ENCODE measurements around the gene RBM12.

The RBM12 gene

DNA sequence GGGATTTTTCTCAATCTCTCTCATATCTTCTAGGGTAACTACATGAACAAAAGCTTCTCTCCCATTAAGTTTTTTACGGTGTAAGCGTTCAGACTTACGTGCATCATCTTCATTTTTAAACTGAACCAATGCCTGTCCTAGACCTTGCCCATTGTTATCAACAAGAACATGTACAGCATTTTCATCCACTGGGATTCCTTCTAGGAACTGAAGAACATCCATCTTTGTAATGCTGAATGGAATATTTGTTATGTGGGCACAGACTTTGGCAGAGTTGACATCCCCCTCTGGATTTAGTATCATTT is 11.3 kb downstream of the RBM12 start:
- FAIRE-seq = no peak

DNA sequence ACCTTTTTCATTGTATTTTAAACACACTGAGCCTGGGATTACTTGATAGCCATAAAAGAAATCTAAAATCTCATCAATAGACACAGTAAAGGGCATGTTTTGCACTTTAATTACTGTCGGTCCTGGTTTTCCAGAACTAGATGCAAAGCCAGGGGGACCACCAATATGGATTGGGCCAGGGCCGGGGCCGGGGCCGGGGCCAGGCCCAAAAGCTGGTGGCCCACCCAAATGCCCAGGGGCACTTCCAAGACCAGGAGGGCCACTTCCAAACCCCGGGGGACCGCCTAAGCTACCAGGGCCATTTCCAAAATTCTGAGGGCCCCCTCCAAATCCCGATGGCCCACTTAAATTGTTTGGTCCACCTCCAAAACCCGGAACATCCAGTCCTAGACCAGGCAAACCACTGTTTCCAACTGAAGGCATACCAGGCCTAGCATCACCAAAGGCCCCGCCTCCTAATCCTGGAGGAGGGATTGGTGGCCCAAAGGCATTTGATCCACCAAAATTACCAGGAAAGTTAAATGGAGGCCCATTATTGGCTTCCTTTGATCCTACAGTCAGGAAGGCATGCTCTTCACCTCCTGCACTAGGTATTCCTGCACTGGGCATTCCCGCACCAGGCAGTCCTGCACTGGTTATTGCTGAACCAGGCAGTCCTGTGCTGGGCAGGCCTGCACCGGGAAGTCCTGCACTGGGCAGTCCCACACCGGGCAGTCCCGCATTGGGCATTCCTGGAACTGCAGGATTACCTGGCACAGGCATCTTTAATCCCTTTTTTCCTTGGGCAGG is 11.9 kb downstream of the RBM12 start:
- no peak for FAIRE-seq

DNA sequence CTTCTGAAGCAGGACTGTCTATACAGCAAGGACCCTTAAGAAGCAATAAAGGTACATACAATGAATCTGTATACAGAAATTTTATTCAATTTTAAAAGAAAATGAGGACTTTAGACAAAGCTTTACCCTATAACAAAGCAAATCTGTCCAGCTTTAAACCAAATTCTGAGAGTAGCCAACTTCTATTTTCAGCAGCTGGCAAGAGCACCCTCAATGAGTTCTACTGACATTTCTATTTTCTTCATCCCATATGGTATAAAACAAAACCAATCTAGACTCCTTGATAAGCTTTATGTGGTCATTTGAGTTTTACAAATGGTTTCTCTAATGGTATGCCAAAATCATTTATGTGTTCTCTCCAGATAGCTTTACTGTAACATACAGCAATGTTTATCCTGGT is 12.7 kb downstream of the RBM12 start:
- no peak for FAIRE-seq

GRCh38 chr20:35650632-35651031 is 14.1 kb downstream of the RBM12 start:
- no peak for FAIRE-seq

DNA sequence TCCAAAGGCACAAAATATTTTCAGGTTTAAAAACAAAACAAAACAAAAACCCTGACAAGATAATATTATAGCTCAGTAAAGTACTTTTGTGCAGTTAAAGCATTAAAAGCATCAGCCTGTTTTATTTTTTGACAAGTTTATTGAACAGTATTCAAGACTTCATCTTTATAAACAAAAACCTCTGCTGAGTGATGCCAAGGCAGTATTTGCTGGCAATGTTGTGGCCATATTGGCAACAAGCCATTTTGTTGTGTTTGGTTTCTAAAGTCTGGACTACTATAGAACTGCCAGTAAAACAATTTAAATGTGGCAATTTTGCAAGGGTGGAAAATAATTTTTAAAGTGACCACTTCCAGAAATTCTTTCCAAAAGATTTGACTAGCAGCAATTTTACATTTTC is 15.9 kb downstream of the RBM12 start:
- FAIRE-seq = no peak

DNA sequence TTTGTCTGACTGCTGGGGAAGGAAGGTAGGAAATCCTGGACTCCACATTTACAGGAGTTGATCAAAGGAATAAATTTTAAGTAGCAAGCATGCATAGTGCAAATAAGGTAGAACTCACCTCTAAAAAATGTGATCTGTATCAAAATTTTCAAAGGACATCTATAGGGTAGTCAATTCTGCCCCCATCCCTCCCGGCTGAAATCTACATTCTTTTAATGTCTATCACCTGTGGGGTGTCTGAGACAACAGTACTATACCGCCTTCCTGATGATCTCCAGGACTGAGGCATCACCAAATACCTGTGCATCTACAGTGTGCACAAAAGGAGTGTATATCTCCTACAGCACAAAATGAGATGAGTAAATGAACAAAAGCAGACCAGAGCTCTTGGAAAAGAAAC is 19.9 kb downstream of the RBM12 start:
- FAIRE-seq = no peak

GRCh38 chr20:35643045-35643444 is 21.7 kb downstream of the RBM12 start:
- FAIRE-seq = no peak

DNA sequence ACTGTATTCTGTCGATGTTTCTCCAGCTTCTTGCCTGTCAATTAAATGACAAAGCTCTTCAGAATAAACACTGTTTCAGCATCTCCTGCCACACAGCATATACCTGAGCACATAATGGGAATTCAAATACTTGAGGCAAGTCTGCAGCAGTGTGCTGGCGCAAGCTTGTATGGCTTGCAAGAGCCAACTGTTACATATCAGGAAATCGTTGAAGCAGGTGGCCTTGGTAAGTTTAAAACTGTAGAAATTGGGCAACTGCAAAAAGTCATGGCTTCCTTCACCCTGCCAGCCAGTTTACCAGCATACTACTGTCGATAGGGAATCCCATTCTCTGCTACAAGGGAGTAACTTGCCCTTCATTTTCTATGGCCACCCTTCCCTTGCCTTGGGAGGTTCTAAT is 23.0 kb downstream of the RBM12 start:
- FAIRE-seq = no peak

DNA sequence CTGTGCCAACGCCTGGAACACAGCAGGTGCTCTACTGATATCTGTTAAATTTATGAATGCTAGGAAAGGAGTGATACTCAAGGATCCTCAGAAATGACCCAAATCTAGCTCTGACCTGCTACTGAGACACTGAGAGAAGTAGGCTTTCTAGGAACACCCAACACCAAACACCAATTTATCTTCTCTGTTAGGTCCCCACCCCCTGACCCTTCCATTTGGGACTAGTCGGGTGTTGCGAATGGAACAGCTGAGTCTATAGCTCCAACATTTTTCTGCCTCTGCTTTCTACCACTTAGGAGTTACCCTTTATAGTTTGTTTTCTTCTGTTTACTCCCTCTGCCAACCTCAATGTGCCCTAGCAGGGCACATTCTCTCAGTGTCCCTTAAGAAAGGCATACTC is 24.0 kb downstream of the RBM12 start:
- FAIRE-seq = no peak

GRCh38 chr20:35638751-35639150 is 25.9 kb downstream of the RBM12 start:
- FAIRE-seq = no peak

DNA sequence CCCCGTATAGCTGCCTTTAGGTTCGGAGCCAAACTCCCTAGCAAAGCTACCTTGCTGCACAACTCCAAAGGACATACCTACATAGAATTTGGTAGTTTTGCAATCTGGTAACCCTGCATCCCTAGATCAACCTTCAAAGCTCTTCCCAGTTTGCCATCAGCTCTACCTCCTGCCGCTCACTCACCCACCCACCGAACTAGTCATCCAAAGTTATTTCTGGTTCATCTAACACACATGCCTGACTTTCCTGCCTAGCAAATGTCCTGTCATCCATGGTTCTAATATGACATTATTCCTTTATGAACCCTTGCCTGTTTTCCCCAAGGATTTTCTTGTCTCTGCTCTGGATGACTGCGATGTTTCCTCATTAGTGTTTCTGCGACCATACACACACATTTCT is 27.4 kb downstream of the RBM12 start:
- FAIRE-seq = no peak

GRCh38 chr20:35636095-35636494 is 28.6 kb downstream of the RBM12 start:
- FAIRE-seq = no peak

- no peak for FAIRE-seq
Observed at GRCh38 chr20:35635652-35636051, 29.0 kb downstream of the RBM12 start.

DNA sequence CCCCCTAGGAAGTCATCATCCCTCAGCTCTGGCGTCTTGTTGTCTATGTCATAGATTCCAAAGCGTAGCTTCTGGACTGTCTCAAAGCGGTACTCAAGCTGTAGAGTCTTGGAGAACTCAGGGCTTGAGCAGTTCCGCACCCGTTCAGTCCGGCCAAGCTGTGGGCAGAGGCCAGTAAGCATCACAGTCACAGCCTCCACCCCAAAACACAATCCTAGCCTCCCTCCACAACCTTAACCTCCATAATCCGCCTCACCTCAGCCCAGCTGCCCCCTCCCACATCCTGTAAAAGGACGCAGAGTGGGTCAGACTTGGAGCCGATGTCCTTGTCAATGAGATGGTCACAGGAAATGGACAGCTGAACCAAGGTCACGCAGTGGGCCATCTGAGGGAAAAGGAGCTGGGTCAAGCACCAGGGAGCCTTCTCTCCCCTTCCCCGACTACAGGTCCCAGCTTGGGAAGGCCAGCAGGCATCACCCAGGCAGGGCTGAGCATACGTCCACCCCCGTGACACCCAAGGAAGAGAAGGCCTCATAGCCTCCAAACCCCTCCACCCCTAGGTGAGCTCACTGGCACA is 32.1 kb downstream of the RBM12 start:
- FAIRE-seq = no peak

- no peak for FAIRE-seq
Observed at GRCh38 chr20:35630636-35631035, 34.1 kb downstream of the RBM12 start.

- FAIRE-seq = no peak
Observed at GRCh38 chr20:35629427-35630145, 35.1 kb downstream of the RBM12 start.

GRCh38 chr20:35627121-35627520 is 37.6 kb downstream of the RBM12 start:
- no peak for FAIRE-seq

GRCh38 chr20:35626386-35627001 is 38.2 kb downstream of the RBM12 start:
- no peak for FAIRE-seq

DNA sequence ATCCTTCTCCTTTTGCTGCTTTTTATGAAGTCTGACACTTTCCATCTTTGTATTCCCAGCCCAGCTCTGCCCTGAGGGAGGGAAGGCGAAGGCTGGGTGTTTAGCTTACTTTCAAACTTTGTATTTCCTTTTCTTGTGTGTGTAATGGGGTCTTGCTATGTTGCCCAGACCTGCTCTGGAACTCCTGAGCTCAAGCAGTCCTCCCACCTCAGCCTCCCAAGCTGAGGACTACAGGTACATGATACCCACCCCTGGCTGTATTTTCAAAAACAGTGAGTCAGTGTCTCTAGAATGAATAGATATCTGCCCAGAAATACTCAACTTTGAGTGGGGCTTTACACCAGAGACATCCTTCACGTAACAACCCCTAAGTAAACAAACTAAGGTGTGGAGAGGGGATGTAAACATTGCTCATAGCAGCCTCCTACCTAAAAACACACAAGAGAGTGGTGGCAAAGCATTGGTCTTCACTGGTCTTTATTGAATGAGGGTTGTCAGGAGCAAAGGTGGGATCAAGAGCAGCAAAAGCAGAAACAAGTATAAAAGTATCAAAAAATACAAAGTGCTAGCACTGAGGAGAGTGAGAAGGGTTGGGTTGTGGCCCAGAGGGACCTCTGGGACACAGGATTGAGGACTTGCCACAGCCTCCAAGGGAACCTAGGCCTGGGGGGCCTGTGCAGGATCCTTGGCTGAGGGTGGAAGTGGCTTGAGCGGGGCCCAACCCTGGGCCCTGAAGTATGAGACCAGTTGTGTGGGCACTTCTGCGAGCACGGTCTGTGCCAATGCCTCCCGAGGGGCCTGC is 38.9 kb downstream of the RBM12 start:
- FAIRE-seq = no peak

- no peak for FAIRE-seq
Observed at GRCh38 chr20:35621560-35621946, 43.1 kb downstream of the RBM12 start.

DNA sequence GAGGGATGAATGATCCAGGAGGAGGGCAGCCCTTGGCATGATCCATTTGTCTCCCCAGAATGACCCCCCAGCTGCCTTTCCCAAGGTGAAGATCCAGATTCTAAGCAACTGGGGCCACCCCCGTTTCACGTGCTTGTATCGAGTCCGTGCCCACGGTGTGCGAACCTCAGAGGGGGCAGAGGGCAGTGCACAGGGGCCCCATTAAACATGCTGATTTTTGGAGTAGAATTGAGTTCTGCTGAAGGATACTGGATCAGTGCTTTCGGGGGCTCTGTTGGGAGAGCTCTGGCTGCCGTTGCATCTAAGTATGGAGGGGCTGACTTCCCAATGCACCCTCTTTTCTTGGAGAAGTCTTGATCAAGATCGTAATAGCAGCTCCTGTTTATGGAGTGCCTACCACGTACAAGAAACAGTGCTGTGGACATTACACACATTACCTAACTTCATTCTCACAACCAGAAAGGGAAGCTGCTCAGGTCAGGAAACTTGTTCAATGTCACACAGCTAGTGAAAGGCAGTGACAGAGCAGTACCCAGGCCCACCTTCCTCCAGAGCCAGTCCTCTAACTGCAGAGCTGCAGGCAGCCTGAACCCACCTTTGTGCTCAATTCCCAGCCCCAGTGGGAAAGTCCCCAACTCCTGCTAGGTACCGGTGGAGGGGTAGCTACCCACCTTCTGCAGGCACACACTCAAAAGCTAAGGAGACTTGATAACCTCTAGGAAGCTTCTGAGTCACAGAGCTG is 43.7 kb downstream of the RBM12 start:
- no peak for FAIRE-seq
